ENCODE data around the gene UBD.

UBD gene

DNA sequence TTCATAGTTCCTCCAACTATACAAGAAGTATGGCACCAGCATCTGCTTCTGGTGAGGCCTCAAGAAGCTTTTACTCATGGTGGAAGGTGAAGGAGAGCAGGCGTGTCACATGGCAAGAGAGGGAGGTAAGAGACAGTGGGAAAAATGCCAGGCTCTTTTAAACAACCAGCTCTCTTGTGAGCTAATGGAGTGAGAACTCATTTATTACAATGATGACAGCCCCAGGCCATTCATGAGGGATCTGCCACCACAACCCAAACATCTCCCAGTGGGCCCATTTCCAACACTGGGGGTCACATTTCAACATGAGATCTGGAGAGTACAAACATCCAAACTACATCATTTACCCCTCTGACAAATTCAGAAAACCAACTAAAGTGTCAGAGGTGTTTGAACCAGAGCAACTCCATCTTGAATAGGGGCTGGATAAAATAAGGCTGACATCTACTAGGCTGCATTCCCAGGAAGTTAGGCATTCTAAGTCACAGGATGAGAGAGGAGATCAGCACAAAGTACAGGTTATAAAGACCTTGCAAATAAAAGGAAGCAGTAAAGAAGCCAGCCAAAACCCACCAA lies 2.2 kb upstream of the UBD start:
- no peak for DNase-seq (ENCODE audit: low read depth, low spot score)

- DNase-seq (ENCODE audit: low read depth, low spot score): no peak
These were observed 1.6 kb upstream of the UBD start for GRCh38 chr6:29561091-29561490.

- DNase-seq (ENCODE audit: low read depth, low spot score): no peak
These were observed 973 bp downstream of the UBD start for GRCh38 chr6:29558439-29559079.

DNA sequence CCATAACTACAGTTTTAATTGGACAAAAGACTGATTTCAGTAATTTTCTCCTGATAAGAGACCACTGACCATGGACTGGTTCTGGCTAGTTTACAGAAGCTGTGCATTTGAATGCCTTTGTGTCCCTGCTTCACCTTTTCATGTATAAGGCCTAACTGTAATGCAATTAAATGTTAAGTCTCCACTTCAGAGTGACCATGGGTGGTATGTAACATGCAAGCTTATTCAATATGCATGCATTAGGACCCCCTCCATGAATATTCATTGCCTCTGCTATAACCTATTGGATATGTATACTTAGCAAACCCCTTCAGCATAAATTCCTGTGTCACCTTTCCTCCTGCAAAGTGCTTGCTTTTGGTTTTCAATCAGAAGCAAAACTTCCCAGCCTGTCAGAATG lies 2.2 kb downstream of the UBD start:
- DNase-seq (ENCODE audit: low read depth, low spot score): no peak

GRCh38 chr6:29554764-29555163 lies 4.8 kb downstream of the UBD start:
- no peak for DNase-seq (ENCODE audit: low read depth, low spot score)

DNA sequence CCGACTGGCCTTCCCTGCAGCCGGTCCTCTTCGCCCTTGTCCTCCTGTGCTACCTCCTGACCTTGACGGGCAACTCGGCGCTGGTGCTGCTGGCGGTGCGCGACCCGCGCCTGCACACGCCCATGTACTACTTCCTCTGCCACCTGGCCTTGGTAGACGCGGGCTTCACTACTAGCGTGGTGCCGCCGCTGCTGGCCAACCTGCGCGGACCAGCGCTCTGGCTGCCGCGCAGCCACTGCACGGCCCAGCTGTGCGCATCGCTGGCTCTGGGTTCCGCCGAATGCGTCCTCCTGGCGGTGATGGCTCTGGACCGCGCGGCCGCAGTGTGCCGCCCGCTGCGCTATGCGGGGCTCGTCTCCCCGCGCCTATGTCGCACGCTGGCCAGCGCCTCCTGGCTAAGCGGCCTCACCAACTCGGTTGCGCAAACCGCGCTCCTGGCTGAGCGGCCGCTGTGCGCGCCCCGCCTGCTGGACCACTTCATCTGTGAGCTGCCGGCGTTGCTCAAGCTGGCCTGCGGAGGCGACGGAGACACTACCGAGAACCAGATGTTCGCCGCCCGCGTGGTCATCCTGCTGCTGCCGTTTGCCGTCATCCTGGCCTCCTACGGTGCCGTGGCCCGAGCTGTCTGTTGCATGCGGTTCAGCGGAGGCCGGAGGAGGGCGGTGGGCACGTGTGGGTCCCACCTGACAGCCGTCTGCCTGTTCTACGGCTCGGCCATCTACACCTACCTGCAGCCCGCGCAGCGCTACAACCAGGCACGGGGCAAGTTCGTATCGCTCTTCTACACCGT lies 6.1 kb downstream of the UBD start:
- no peak for DNase-seq (ENCODE audit: low read depth, low spot score)

GRCh38 chr6:29552512-29553051 lies 7.0 kb downstream of the UBD start:
- no peak for DNase-seq (ENCODE audit: low read depth, low spot score)

GRCh38 chr6:29547573-29547972 lies 12.0 kb downstream of the UBD start:
- DNase-seq (ENCODE audit: low read depth, low spot score): no peak

- no peak for DNase-seq (ENCODE audit: low read depth, low spot score)
These were observed 21.7 kb downstream of the UBD start for GRCh38 chr6:29537714-29538403.

GRCh38 chr6:29532320-29532951 lies 27.1 kb downstream of the UBD start:
- DNase-seq (ENCODE audit: low read depth, low spot score): no peak

- DNase-seq (ENCODE audit: low read depth, low spot score): no peak
These were observed 27.9 kb downstream of the UBD start for GRCh38 chr6:29531668-29532067.

- no peak for DNase-seq (ENCODE audit: low read depth, low spot score)
These were observed 28.7 kb downstream of the UBD start for GRCh38 chr6:29530671-29531310.

DNA sequence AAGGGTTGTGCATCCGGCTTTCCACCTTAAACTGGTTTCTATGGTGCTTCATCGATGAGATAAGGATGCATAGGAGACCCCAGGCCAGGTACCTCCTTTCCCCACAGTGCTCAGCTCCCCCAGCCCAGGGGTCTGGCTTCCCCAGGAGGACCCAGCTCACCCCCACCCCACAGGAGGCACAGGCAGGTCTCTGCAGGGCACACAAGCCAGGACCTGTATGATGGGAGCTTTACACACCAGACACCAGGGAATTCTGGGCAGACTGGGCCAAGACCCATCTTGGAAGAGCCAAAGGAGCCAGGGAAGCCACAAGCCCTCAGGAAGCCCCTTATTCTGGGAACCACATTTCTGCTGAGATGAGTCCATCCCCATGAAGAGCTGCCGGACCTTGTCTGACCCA lies 29.6 kb downstream of the UBD start:
- no peak for DNase-seq (ENCODE audit: low read depth, low spot score)

DNA sequence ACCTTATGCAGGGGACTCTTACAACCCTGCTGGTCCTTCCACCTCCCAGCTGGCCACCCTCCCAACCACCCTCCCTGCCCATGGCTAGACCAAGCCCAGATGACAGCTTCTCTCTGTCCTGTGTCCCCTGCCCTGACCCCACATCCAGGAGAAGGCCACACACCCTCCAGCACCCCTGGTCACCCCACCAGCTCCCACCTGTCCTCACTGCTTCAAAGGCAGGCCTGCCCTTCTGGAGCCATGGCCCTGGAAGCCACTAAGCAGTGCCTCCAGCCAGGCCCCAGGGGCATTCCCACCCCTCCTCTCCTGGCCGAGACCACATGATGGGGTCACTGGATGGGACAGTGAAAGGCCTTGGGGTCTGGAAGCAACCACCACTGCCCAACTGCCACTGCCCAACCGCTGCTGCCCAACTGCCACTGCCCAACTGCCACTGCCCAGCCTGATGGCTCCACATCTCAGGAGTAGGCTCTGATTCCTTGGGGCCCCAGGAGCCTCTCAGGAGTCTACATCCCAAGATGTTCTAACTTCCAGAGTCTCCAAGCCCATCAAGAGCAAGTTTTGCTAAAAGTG lies 30.5 kb downstream of the UBD start:
- DNase-seq (ENCODE audit: low read depth, low spot score): no peak

DNA sequence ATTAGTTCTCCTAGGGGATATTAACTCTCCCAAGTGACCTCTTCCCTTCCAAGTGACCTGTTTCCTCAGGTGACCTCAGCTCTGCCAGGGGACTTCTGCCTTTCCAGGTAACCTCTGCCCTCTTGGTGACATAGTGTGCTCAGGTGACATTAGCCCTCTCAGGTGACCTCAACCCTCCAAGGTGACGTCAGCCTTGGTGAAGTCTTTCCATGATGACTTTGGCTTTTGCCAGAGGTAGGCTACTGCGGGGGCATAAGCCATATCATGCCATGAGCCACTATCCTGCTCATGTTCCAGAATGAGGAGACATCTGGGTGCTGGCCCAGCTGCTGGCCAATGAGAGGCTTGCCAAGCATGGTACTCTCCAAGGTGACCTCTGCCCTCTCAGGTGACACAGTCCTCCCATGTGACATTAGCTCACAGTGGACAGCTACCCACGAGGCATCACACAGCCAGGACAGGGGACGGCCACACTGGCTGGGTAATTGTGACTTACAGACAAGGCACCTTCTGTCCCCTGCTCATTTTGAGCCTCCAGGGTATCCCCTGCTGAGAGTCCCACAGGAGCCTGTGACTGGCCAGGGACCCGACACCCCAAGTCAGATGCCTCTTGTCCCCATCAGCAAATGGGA lies 31.1 kb downstream of the UBD start:
- no peak for DNase-seq (ENCODE audit: low read depth, low spot score)

GRCh38 chr6:29527564-29527963 lies 32.0 kb downstream of the UBD start:
- no peak for DNase-seq (ENCODE audit: low read depth, low spot score)

GRCh38 chr6:29527126-29527525 lies 32.4 kb downstream of the UBD start:
- no peak for DNase-seq (ENCODE audit: low read depth, low spot score)

- DNase-seq (ENCODE audit: low read depth, low spot score): no peak
These were observed 34.3 kb downstream of the UBD start for GRCh38 chr6:29525311-29525639.

- DNase-seq (ENCODE audit: low read depth, low spot score): peak; percentile 12
These were observed 34.9 kb downstream of the UBD start for GRCh38 chr6:29524444-29525310.

DNA sequence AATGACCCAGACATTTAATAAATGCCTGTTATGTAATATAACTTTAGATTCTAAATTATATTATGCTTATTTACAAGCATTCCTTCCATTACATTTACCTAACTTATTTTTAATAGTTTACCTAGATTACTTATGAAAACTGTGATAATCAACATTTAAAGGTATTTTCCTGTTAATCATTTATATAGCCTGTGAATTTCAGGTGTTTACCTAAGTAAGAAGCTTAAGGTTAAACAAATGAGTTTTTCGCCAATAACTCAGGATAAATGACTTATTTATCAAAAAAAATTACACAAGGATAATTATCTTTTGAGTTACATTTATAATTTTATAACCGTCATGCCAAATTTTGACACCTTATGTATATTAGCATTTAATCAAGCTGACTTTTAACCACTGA lies 35.5 kb downstream of the UBD start:
- DNase-seq (ENCODE audit: low read depth, low spot score): no peak
